Measurements from ENCODE around the gene CD70.
"Not testable (repeated sequence)": the region's sequence is repeated elsewhere in the genome, so short reads cannot be mapped to it uniquely, and the experiment has no call there.

CD70 gene

GRCh38 chr19:6570764-6571163 is 20.2 kb downstream of the CD70 start:
- no peak overlapping the region for H3K27ac ChIP-seq
- TF ChIP-seq CTCF (conservative IDR thresholded peaks at IDR 0.05) = no peak

GRCh38 chr19:6568816-6569215 is 22.1 kb downstream of the CD70 start:
- no peak for TF ChIP-seq CTCF (conservative IDR thresholded peaks at IDR 0.05)
- no peak overlapping the region for H3K27ac ChIP-seq

- no peak for TF ChIP-seq CTCF (conservative IDR thresholded peaks at IDR 0.05)
- no peak overlapping the region for H3K27ac ChIP-seq
Measured at GRCh38 chr19:6568010-6568526, 22.9 kb downstream of the CD70 start.

- not testable (repeated sequence) for H3K27ac ChIP-seq
Measured at GRCh38 chr19:6566727-6567126, 24.2 kb downstream of the CD70 start.

- TF ChIP-seq CTCF (conservative IDR thresholded peaks at IDR 0.05) = no peak
- no peak overlapping the region for H3K27ac ChIP-seq
Measured at GRCh38 chr19:6564393-6564792, 26.6 kb downstream of the CD70 start.

- H3K27ac ChIP-seq = not testable (repeated sequence)
- 0 out of 2 replicates have a peak, but pooled peaks have one; percentile 11 for TF ChIP-seq CTCF (conservative IDR thresholded peaks at IDR 0.05)
Measured at GRCh38 chr19:6562437-6562836, 28.5 kb downstream of the CD70 start.

GRCh38 chr19:6556480-6557195 is 34.3 kb downstream of the CD70 start:
- no peak for TF ChIP-seq CTCF (conservative IDR thresholded peaks at IDR 0.05)

GRCh38 chr19:6556043-6556449 is 34.9 kb downstream of the CD70 start:
- TF ChIP-seq CTCF (conservative IDR thresholded peaks at IDR 0.05) = no peak
- H3K27ac ChIP-seq = no peak overlapping the region

More at GRCh38 chr19:6556480-6557195, 34.3 kb downstream of the CD70 start:
- H3K27ac ChIP-seq = no peak overlapping the region

All from VCaP (cell line).